Mesothelial cell of epicardium (in vitro differentiated cells): ENCODE results near the gene MUSK. TPM values are rescaled to one million over a fixed set of nuclear protein-coding genes. Genes with fewer than 3 reads are reported as not detected.

ENCODE experiments used
- DNase-seq, 2 experiments: peaks; one replicate each; pipeline ENCODE4 v3.0.0; 2021; ENCODE audit warnings: low spot score in 2 of 2; ENCODE audit not compliant: unreplicated experiment in 2 of 2
- H3K27ac Mint-ChIP-seq: 2 replicates; pipeline ENCODE4 v1.8.0; 2021; ENCODE audit warnings: mixed read lengths
- H3K27me3 Mint-ChIP-seq: 2 replicates; pipeline ENCODE4 v1.8.0; 2021; ENCODE audit warnings: low read depth, mixed read lengths
- H3K36me3 Mint-ChIP-seq: 2 replicates; pipeline ENCODE4 v1.8.0; 2021; ENCODE audit warnings: mixed read lengths
- H3K4me1 Mint-ChIP-seq: 2 replicates; pipeline ENCODE4 v1.8.0; 2021; ENCODE audit warnings: mixed read lengths
- H3K4me3 Mint-ChIP-seq: 2 replicates; pipeline ENCODE4 v1.8.0; 2021; ENCODE audit warnings: mild to moderate bottlenecking, moderate library complexity, mixed read lengths
- H3K9me3 Mint-ChIP-seq: 2 replicates; pipeline ENCODE4 v1.8.0; 2021; ENCODE audit warnings: mixed read lengths
- CTCF ChIP-seq: fragments of 200-600 bp; sonication (generic); IDR thresholded peaks from one replicate; pipeline ENCODE4 v1.5.0; 2021; ENCODE audit warnings: antibody characterized with exemption; ENCODE audit not compliant: unreplicated experiment
- total RNA-seq: library from RNA; stranded (reverse); gene quantifications from 3 replicates; pipeline ENCODE4 v1.2.1, GENCODE V29; 2021

Gene MUSK
- total RNA-seq, 1 donor from 2014 or later = 0.09 TPM

DNA sequence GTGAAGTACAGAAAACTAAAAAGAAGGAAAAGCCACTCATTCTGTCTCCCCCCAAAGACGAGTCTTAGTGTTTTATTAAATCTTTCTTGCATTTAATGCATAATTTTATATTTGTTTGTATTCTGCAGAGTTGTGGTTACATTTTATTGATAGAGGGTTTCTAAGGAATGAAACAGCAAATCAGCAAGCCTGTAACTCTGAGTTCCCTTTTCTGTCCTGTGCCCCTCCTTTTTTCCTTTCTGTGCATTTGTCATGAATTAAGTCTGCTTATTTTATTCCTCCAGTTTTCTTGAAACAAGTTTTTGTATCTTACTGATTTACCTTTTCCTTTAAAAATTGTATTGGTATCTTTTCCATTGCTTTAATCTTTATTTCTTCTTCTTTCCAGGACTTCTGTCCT lies 132.8 kb downstream of the MUSK start:
- H3K36me3 Mint-ChIP-seq = no peaks in the 10 kb centered on the region
- H3K9me3 Mint-ChIP-seq = no peaks in the 10 kb centered on the region
- peaks cover 3% of the 10 kb centered on the region for H3K4me1 Mint-ChIP-seq
- no peaks in the 10 kb centered on the region for H3K27me3 Mint-ChIP-seq
- H3K4me3 Mint-ChIP-seq = no peak overlapping the region
- no peak for DNase-seq
- no peak overlapping the region for H3K27ac Mint-ChIP-seq
- TF ChIP-seq CTCF = no peak

GRCh38 chr9:110802416-110803035 lies 133.9 kb downstream of the MUSK start:
- H3K9me3 Mint-ChIP-seq = no peaks in the 10 kb centered on the region
- H3K27me3 Mint-ChIP-seq = no peaks in the 10 kb centered on the region
- no peak overlapping the region for H3K27ac Mint-ChIP-seq
- DNase-seq = no peak
- H3K4me1 Mint-ChIP-seq = peaks cover 5% of the 10 kb centered on the region
- H3K36me3 Mint-ChIP-seq = no peaks in the 10 kb centered on the region
- no peak for TF ChIP-seq CTCF
- H3K4me3 Mint-ChIP-seq = no peak overlapping the region

- H3K27me3 Mint-ChIP-seq = no peaks in the 10 kb centered on the region
- no peak for DNase-seq
- no peak overlapping the region for H3K27ac Mint-ChIP-seq
- H3K4me1 Mint-ChIP-seq = peaks cover 10% of the 10 kb centered on the region
- no peak overlapping the region for H3K4me3 Mint-ChIP-seq
- H3K36me3 Mint-ChIP-seq = no peaks in the 10 kb centered on the region
- no peaks in the 10 kb centered on the region for H3K9me3 Mint-ChIP-seq
- no peak for TF ChIP-seq CTCF
Observed at GRCh38 chr9:110807956-110808598, 139.5 kb downstream of the MUSK start.

GRCh38 chr9:110808599-110808980 lies 140.0 kb downstream of the MUSK start:
- H3K27me3 Mint-ChIP-seq = no peaks in the 10 kb centered on the region
- H3K4me3 Mint-ChIP-seq = no peak overlapping the region
- no peak for TF ChIP-seq CTCF
- no peaks in the 10 kb centered on the region for H3K9me3 Mint-ChIP-seq
- no peaks in the 10 kb centered on the region for H3K36me3 Mint-ChIP-seq
- DNase-seq = no peak
- peaks cover 10% of the 10 kb centered on the region for H3K4me1 Mint-ChIP-seq
- H3K27ac Mint-ChIP-seq = no peak overlapping the region

DNA sequence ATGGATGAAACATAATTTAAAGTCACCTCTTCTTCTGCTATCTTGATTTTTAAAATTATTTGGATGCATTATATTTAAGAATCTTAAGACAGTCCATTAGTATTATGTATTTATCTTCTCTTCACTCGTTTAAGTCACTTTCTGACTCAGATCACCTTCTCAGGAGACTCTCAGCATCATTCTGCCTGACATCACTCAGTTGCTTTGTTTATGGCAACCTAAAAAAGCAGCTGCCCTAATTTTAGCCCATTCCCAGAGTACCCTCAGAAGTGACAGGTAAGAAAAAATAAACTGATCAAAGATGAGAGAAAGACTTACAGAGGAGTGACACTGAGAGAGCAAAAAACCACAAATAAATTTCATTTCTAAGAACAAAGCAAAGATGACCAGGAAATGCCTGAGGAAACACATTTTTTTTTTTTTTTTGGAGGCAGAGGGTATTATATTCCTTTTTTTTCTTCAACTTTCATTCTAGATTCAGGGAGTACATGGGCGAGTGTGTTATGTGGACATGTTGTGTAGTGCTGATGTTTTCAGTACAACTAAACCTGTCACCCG lies 140.5 kb downstream of the MUSK start:
- Mint-ChIP-seq H3K27ac (no peak overlapping the region), H3K4me1 (peaks cover 10% of the 10 kb centered on the region), H3K4me3 (no peak overlapping the region), H3K36me3 (no peaks in the 10 kb centered on the region), H3K27me3 (no peaks in the 10 kb centered on the region), H3K9me3 (no peaks in the 10 kb centered on the region)
- no peak for TF ChIP-seq CTCF
- no peak for DNase-seq
